ENCODE results near the gene DHRS12.

Gene DHRS12

GRCh38 chr13:51795419-51795818 is 8.5 kb downstream of the DHRS12 start:
- Histone ChIP-seq H3K27me3 (ENCODE audit: low read depth) (no peaks in the 10 kb centered on the region; the same call in 1 of the 2 replicates), H3K4me1 (no peaks in the 10 kb centered on the region), H3K9me3 (no peaks in the 10 kb centered on the region), H3K36me3 (replicated peaks) (no peaks in the 10 kb centered on the region), H3K4me3 (no peak overlapping the region)
- no peak for DNase-seq (ENCODE audit: low spot score in 2 of 2)
- in situ Hi-C loops (cut with MboI; ENCODE audit: low sequenced_read_pairs), result loop anchor here (10.0 kb wide), 1 partner anchor 681 kb away; the partner anchor contains the start of gene C13orf42

- DNase-seq (ENCODE audit: low spot score in 2 of 2), result no peak
- no peaks in the 10 kb centered on the region for H3K4me1 ChIP-seq
- H3K36me3 ChIP-seq (replicated peaks), result no peaks in the 10 kb centered on the region
- H3K4me3 ChIP-seq, result no peak overlapping the region
- no peaks in the 10 kb centered on the region for H3K9me3 ChIP-seq
- H3K27me3 ChIP-seq (ENCODE audit: low read depth), result no peaks in the 10 kb centered on the region; the same call in 1 of the 2 replicates
- in situ Hi-C loops (cut with MboI; ENCODE audit: low sequenced_read_pairs), result loop anchor here (10.0 kb wide), 1 partner anchor 680 kb away; the partner anchor contains the start of gene C13orf42
Measured at GRCh38 chr13:51794964-51795363, 9.0 kb downstream of the DHRS12 start.

- H3K4me1 ChIP-seq, result no peaks in the 10 kb centered on the region
- H3K36me3 ChIP-seq (replicated peaks), result no peaks in the 10 kb centered on the region
- in situ Hi-C loops (cut with MboI; ENCODE audit: low sequenced_read_pairs), result loop anchor here (10.0 kb wide), 1 partner anchor 679 kb away; the partner anchor contains the start of gene C13orf42
- H3K27me3 ChIP-seq (ENCODE audit: low read depth), result no peaks in the 10 kb centered on the region; the same call in 1 of the 2 replicates
- no peak overlapping the region for H3K4me3 ChIP-seq
- DNase-seq (ENCODE audit: low spot score in 2 of 2), result no peak
- H3K9me3 ChIP-seq, result no peaks in the 10 kb centered on the region
Measured at GRCh38 chr13:51793570-51794271, 10.2 kb downstream of the DHRS12 start.

- Histone ChIP-seq H3K4me1 (peaks cover 11% of the 10 kb centered on the region), H3K27me3 (ENCODE audit: low read depth) (no peaks in the 10 kb centered on the region), H3K36me3 (replicated peaks) (no peaks in the 10 kb centered on the region), H3K9me3 (no peaks in the 10 kb centered on the region), H3K4me3 (no peak overlapping the region)
- in situ Hi-C loops (cut with MboI; ENCODE audit: low sequenced_read_pairs), result no loop called here
- DNase-seq (ENCODE audit: low spot score in 2 of 2), result no peak
Measured at GRCh38 chr13:51786425-51787265, 17.3 kb downstream of the DHRS12 start.

GRCh38 chr13:51785712-51786424 is 18.1 kb downstream of the DHRS12 start:
- Histone ChIP-seq H3K9me3 (no peaks in the 10 kb centered on the region), H3K27me3 (ENCODE audit: low read depth) (no peaks in the 10 kb centered on the region), H3K4me1 (peaks cover 11% of the 10 kb centered on the region), H3K36me3 (replicated peaks) (no peaks in the 10 kb centered on the region), H3K4me3 (no peak overlapping the region)
- peak; percentile 75 to 85 for DNase-seq (ENCODE audit: low spot score in 2 of 2)
- in situ Hi-C loops (cut with MboI; ENCODE audit: low sequenced_read_pairs), result no loop called here

GRCh38 chr13:51784097-51784496 is 19.9 kb downstream of the DHRS12 start:
- no peak for DNase-seq (ENCODE audit: low spot score in 2 of 2)
- Histone ChIP-seq H3K4me3 (no peak overlapping the region), H3K9me3 (no peaks in the 10 kb centered on the region), H3K36me3 (replicated peaks) (no peaks in the 10 kb centered on the region), H3K4me1 (peaks cover 11% of the 10 kb centered on the region), H3K27me3 (ENCODE audit: low read depth) (no peaks in the 10 kb centered on the region)
- in situ Hi-C loops (cut with MboI; ENCODE audit: low sequenced_read_pairs), result no loop called here

- Histone ChIP-seq H3K9me3 (no peaks in the 10 kb centered on the region), H3K4me3 (no peak overlapping the region), H3K36me3 (replicated peaks) (no peaks in the 10 kb centered on the region), H3K4me1 (peaks cover 11% of the 10 kb centered on the region), H3K27me3 (ENCODE audit: low read depth) (no peaks in the 10 kb centered on the region)
- in situ Hi-C loops (cut with MboI; ENCODE audit: low sequenced_read_pairs), result no loop called here
- peak in 1 of 2 experiments; percentile 27 for DNase-seq (ENCODE audit: low spot score in 2 of 2)
Measured at GRCh38 chr13:51783428-51784094, 20.4 kb downstream of the DHRS12 start.

- Histone ChIP-seq H3K4me3 (no peak overlapping the region), H3K4me1 (peaks cover 11% of the 10 kb centered on the region), H3K27me3 (ENCODE audit: low read depth) (peaks cover 4% of the 10 kb centered on the region; the same call in 1 of the 2 replicates), H3K9me3 (no peaks in the 10 kb centered on the region), H3K36me3 (replicated peaks) (no peaks in the 10 kb centered on the region)
- no peak for DNase-seq (ENCODE audit: low spot score in 2 of 2)
- in situ Hi-C loops (cut with MboI; ENCODE audit: low sequenced_read_pairs), result no loop called here
Measured at GRCh38 chr13:51782026-51782710, 21.8 kb downstream of the DHRS12 start.

- Histone ChIP-seq H3K4me3 (no peak overlapping the region), H3K9me3 (no peaks in the 10 kb centered on the region), H3K4me1 (peaks cover 7% of the 10 kb centered on the region), H3K36me3 (replicated peaks) (no peaks in the 10 kb centered on the region), H3K27me3 (ENCODE audit: low read depth) (peaks cover 4% of the 10 kb centered on the region; the same call in 1 of the 2 replicates)
- no peak for DNase-seq (ENCODE audit: low spot score in 2 of 2)
- in situ Hi-C loops (cut with MboI; ENCODE audit: low sequenced_read_pairs), result no loop called here
Measured at GRCh38 chr13:51781246-51782022, 22.5 kb downstream of the DHRS12 start.

- Histone ChIP-seq H3K36me3 (replicated peaks) (no peaks in the 10 kb centered on the region), H3K4me3 (no peak overlapping the region), H3K9me3 (no peaks in the 10 kb centered on the region), H3K4me1 (no peaks in the 10 kb centered on the region), H3K27me3 (ENCODE audit: low read depth) (peaks cover 4% of the 10 kb centered on the region; the same call in 1 of the 2 replicates)
- DNase-seq (ENCODE audit: low spot score in 2 of 2), result no peak
- in situ Hi-C loops (cut with MboI; ENCODE audit: low sequenced_read_pairs), result no loop called here
Measured at GRCh38 chr13:51780099-51780498, 23.9 kb downstream of the DHRS12 start.

- H3K4me1 ChIP-seq, result no peaks in the 10 kb centered on the region
- H3K4me3 ChIP-seq, result no peak overlapping the region
- in situ Hi-C loops (cut with MboI; ENCODE audit: low sequenced_read_pairs), result no loop called here
- H3K27me3 ChIP-seq (ENCODE audit: low read depth), result peaks cover 4% of the 10 kb centered on the region; the same call in 1 of the 2 replicates
- H3K9me3 ChIP-seq, result no peaks in the 10 kb centered on the region
- H3K36me3 ChIP-seq (replicated peaks), result no peaks in the 10 kb centered on the region
- no peak for DNase-seq (ENCODE audit: low spot score in 2 of 2)
Measured at GRCh38 chr13:51778392-51778791, 25.6 kb downstream of the DHRS12 start.

- in situ Hi-C loops (cut with MboI; ENCODE audit: low sequenced_read_pairs), result no loop called here
- Histone ChIP-seq H3K27me3 (ENCODE audit: low read depth) (peaks cover 4% of the 10 kb centered on the region; the same call in 1 of the 2 replicates), H3K9me3 (no peaks in the 10 kb centered on the region), H3K4me1 (no peaks in the 10 kb centered on the region), H3K36me3 (replicated peaks) (no peaks in the 10 kb centered on the region), H3K4me3 (no peak overlapping the region)
- DNase-seq (ENCODE audit: low spot score in 2 of 2), result no peak
Measured at GRCh38 chr13:51777921-51778320, 26.0 kb downstream of the DHRS12 start.
